ENCODE measurements around the gene NRP1. TPM values are rescaled to one million over a fixed set of nuclear protein-coding genes. Genes with fewer than 3 reads are reported as not detected.
A peak's percentile ranks its signal among the peaks of the same experiment; 100 is the strongest.

The NRP1 gene
- total RNA-seq, 1 experiment from 2014 or later, result 0.99 TPM

GRCh38 chr10:33201971-33202370, 132.5 kb downstream of the NRP1 start:
- H3K27me3 ChIP-seq, result no peaks in the 10 kb centered on the region
- no peaks in the 10 kb centered on the region for H3K36me3 ChIP-seq
- no peak for DNase-seq
- no peaks in the 10 kb centered on the region for H3K9me3 ChIP-seq
- H3K4me3 ChIP-seq, result no peak overlapping the region

GRCh38 chr10:33201056-33201780, 133.2 kb downstream of the NRP1 start:
- Histone ChIP-seq H3K9me3 (no peaks in the 10 kb centered on the region), H3K4me3 (no peak overlapping the region), H3K27me3 (no peaks in the 10 kb centered on the region), H3K36me3 (no peaks in the 10 kb centered on the region)
- DNase-seq, result no peak

GRCh38 chr10:33199731-33200232, 134.7 kb downstream of the NRP1 start:
- no peak overlapping the region for H3K4me3 ChIP-seq
- H3K27me3 ChIP-seq, result no peaks in the 10 kb centered on the region
- H3K9me3 ChIP-seq, result no peaks in the 10 kb centered on the region
- no peaks in the 10 kb centered on the region for H3K36me3 ChIP-seq
- no peak for DNase-seq

- DNase-seq, result no peak
- no peaks in the 10 kb centered on the region for H3K36me3 ChIP-seq
- no peak overlapping the region for H3K4me3 ChIP-seq
- H3K9me3 ChIP-seq, result no peaks in the 10 kb centered on the region
- H3K27me3 ChIP-seq, result no peaks in the 10 kb centered on the region
Observed at GRCh38 chr10:33198610-33199009, 135.9 kb downstream of the NRP1 start.

- Histone ChIP-seq H3K27me3 (no peaks in the 10 kb centered on the region), H3K36me3 (no peaks in the 10 kb centered on the region), H3K4me3 (no peak overlapping the region), H3K9me3 (no peaks in the 10 kb centered on the region)
- no peak for DNase-seq
Observed at GRCh38 chr10:33196710-33197491, 137.6 kb downstream of the NRP1 start.

GRCh38 chr10:33196377-33196706, 138.1 kb downstream of the NRP1 start:
- no peak for DNase-seq
- no peak overlapping the region for H3K4me3 ChIP-seq
- H3K9me3 ChIP-seq, result no peaks in the 10 kb centered on the region
- no peaks in the 10 kb centered on the region for H3K36me3 ChIP-seq
- H3K27me3 ChIP-seq, result no peaks in the 10 kb centered on the region

GRCh38 chr10:33195608-33196376, 138.7 kb downstream of the NRP1 start:
- no peak overlapping the region for H3K4me3 ChIP-seq
- no peaks in the 10 kb centered on the region for H3K27me3 ChIP-seq
- H3K36me3 ChIP-seq, result no peaks in the 10 kb centered on the region
- no peak for DNase-seq
- H3K9me3 ChIP-seq, result no peaks in the 10 kb centered on the region

- Histone ChIP-seq H3K4me3 (no peak overlapping the region), H3K27me3 (no peaks in the 10 kb centered on the region), H3K9me3 (no peaks in the 10 kb centered on the region), H3K36me3 (no peaks in the 10 kb centered on the region)
- DNase-seq, result no peak
Observed at GRCh38 chr10:33193701-33194521, 140.6 kb downstream of the NRP1 start.

GRCh38 chr10:33193057-33193700, 141.3 kb downstream of the NRP1 start:
- no peaks in the 10 kb centered on the region for H3K36me3 ChIP-seq
- no peaks in the 10 kb centered on the region for H3K27me3 ChIP-seq
- no peaks in the 10 kb centered on the region for H3K9me3 ChIP-seq
- peak; percentile 77 for DNase-seq
- H3K4me3 ChIP-seq, result no peak overlapping the region

GRCh38 chr10:33192190-33192589, 142.3 kb downstream of the NRP1 start:
- no peak overlapping the region for H3K4me3 ChIP-seq
- no peak for DNase-seq
- H3K27me3 ChIP-seq, result no peaks in the 10 kb centered on the region
- H3K36me3 ChIP-seq, result no peaks in the 10 kb centered on the region
- no peaks in the 10 kb centered on the region for H3K9me3 ChIP-seq

GRCh38 chr10:33190406-33190805, 144.1 kb downstream of the NRP1 start:
- no peak overlapping the region for H3K4me3 ChIP-seq
- peak; percentile 40 for DNase-seq
- H3K27me3 ChIP-seq, result no peaks in the 10 kb centered on the region
- no peaks in the 10 kb centered on the region for H3K36me3 ChIP-seq
- H3K9me3 ChIP-seq, result no peaks in the 10 kb centered on the region

- no peak for DNase-seq
- Histone ChIP-seq H3K9me3 (no peaks in the 10 kb centered on the region), H3K4me3 (no peak overlapping the region), H3K36me3 (no peaks in the 10 kb centered on the region), H3K27me3 (no peaks in the 10 kb centered on the region)
Observed at GRCh38 chr10:33189808-33190207, 144.7 kb downstream of the NRP1 start.

- Histone ChIP-seq H3K4me3 (no peak overlapping the region), H3K27me3 (no peaks in the 10 kb centered on the region), H3K9me3 (no peaks in the 10 kb centered on the region), H3K36me3 (no peaks in the 10 kb centered on the region)
- no peak for DNase-seq
Observed at GRCh38 chr10:33189363-33189762, 145.1 kb downstream of the NRP1 start.

- no peaks in the 10 kb centered on the region for H3K36me3 ChIP-seq
- no peaks in the 10 kb centered on the region for H3K9me3 ChIP-seq
- DNase-seq, result no peak
- no peak overlapping the region for H3K4me3 ChIP-seq
- H3K27me3 ChIP-seq, result no peaks in the 10 kb centered on the region
Observed at GRCh38 chr10:33187427-33187999, 147.0 kb downstream of the NRP1 start.

- H3K36me3 ChIP-seq, result no peaks in the 10 kb centered on the region
- no peaks in the 10 kb centered on the region for H3K9me3 ChIP-seq
- no peak for DNase-seq
- no peaks in the 10 kb centered on the region for H3K27me3 ChIP-seq
- no peak overlapping the region for H3K4me3 ChIP-seq
Observed at GRCh38 chr10:33186150-33186549, 148.3 kb downstream of the NRP1 start.

GRCh38 chr10:33183655-33184054, 150.8 kb downstream of the NRP1 start:
- Histone ChIP-seq H3K4me3 (no peak overlapping the region), H3K27me3 (no peaks in the 10 kb centered on the region), H3K9me3 (no peaks in the 10 kb centered on the region), H3K36me3 (no peaks in the 10 kb centered on the region)
- no peak for DNase-seq

All from MG63 (cell line).